HEK293 (cell line): ENCODE measurements around the gene F10.
A peak's percentile ranks its signal among the peaks of the same experiment; 100 is the strongest.

Experiments used
- CTCF ChIA-PET: fragments of 350-600 bp; formaldehyde crosslinking; extraction: SDS; loops from one replicate; lab custom pipeline; 2021; ENCODE audit warnings: antibody characterized with exemption; lab: Yijun Ruan, JAX
- POLR2A ChIA-PET: fragments of 300-600 bp; formaldehyde crosslinking; extraction: SDS; loops from one replicate; lab custom pipeline; 2020; ENCODE audit warnings: antibody characterized with exemption, inconsistent platforms; lab: Yijun Ruan, JAX
- H3K27ac ChIP-seq: fragments of 200-500 bp; sonication (Bioruptor generic); 2 replicates; pipeline ENCODE4 v1.5.1; 2014; ENCODE audit warnings: low read depth, low read length, control low read depth, inconsistent platforms; ENCODE audit errors: extremely low read depth
- H3K36me3 ChIP-seq, 2 experiments: fragments of 200-500 bp in 1 of 2; sonication (Bioruptor generic) in 1 of 2; 1 replicate in 1 of 2; 2 replicates in 1 of 2; pipeline ENCODE4 v1.5.1; 2014 to 2017; ENCODE audit warnings: inconsistent platforms in 2 of 2, low read length in 2 of 2; ENCODE audit not compliant: control insufficient read depth in 2 of 2, insufficient read depth in 1 of 2
- H3K4me1 ChIP-seq: fragments of 200-500 bp; sonication (Bioruptor generic); 2 replicates; pipeline ENCODE4 v1.5.1; 2014; ENCODE audit warnings: mild to moderate bottlenecking, low read length, inconsistent platforms; ENCODE audit not compliant: control insufficient read depth, insufficient read depth
- H3K4me3 ChIP-seq: 2 replicates; pipeline ENCODE4 v1.5.1; 2011; ENCODE audit warnings: low read depth, mild to moderate bottlenecking, control low read depth, low read length, moderate library complexity
- H3K9me3 ChIP-seq: fragments of 200-500 bp; sonication (Bioruptor generic); 2 replicates; pipeline ENCODE4 v1.5.1; 2014; ENCODE audit warnings: low read depth, low read length, inconsistent platforms; ENCODE audit not compliant: control insufficient read depth, insufficient read depth
- FEZF1 ChIP-seq: fragments of 450-650 bp; formaldehyde crosslinking; IDR thresholded peaks from 2 replicates; pipeline ENCODE4 v1.5.1; 2016; ENCODE audit warnings: missing biosample characterization, missing genetic modification characterization
- KLF7 ChIP-seq: fragments of 450-650 bp; formaldehyde crosslinking; IDR thresholded peaks from 2 replicates; pipeline ENCODE4 v1.5.1; 2016; ENCODE audit warnings: missing biosample characterization, missing genetic modification characterization, borderline replicate concordance
- PRDM10 ChIP-seq: fragments of 450-650 bp; formaldehyde crosslinking; IDR thresholded peaks from 2 replicates; pipeline ENCODE4 v1.5.1; 2016; ENCODE audit warnings: missing biosample characterization, missing genetic modification characterization
- ZBTB11 ChIP-seq: fragments of 450-650 bp; formaldehyde crosslinking; conservative IDR thresholded peaks from 2 replicates; pipeline ENCODE4 v1.5.1; 2016; ENCODE audit warnings: low read depth, missing biosample characterization, missing genetic modification characterization
- ZBTB17 ChIP-seq: fragments of 450-650 bp; formaldehyde crosslinking; IDR thresholded peaks from 2 replicates; pipeline ENCODE4 v1.5.1; 2016; ENCODE audit warnings: missing biosample characterization, missing genetic modification characterization
- ZEB2 ChIP-seq: fragments of 450-650 bp; formaldehyde crosslinking; IDR thresholded peaks from 2 replicates; pipeline ENCODE4 v1.5.1; 2016; ENCODE audit warnings: missing biosample characterization, missing genetic modification characterization
- ZNF148 ChIP-seq: fragments of 450-650 bp; formaldehyde crosslinking; IDR thresholded peaks from 2 replicates; pipeline ENCODE4 v1.5.0; 2017; ENCODE audit warnings: missing biosample characterization, missing genetic modification characterization, borderline replicate concordance
- ZNF280C ChIP-seq: fragments of 450-650 bp; formaldehyde crosslinking; IDR thresholded peaks from 2 replicates; pipeline ENCODE4 v1.5.1; 2016; ENCODE audit warnings: missing biosample characterization, missing genetic modification characterization
- ZNF350 ChIP-seq: fragments of 450-650 bp; formaldehyde crosslinking; IDR thresholded peaks from 2 replicates; pipeline ENCODE4 v1.5.0; 2017; ENCODE audit warnings: missing biosample characterization, mild to moderate bottlenecking, missing genetic modification characterization
- ZNF394 ChIP-seq: fragments of 450-650 bp; formaldehyde crosslinking; IDR thresholded peaks from 2 replicates; pipeline ENCODE4 v1.5.1; 2016; ENCODE audit warnings: missing biosample characterization, missing genetic modification characterization, mild to moderate bottlenecking, moderate library complexity, borderline replicate concordance
- ZNF629 ChIP-seq: fragments of 450-650 bp; formaldehyde crosslinking; IDR thresholded peaks from 2 replicates; pipeline ENCODE4 v1.5.1; 2017; ENCODE audit warnings: missing biosample characterization, missing genetic modification characterization
- ZNF654 ChIP-seq: fragments of 450-650 bp; formaldehyde crosslinking; IDR thresholded peaks from 2 replicates; pipeline ENCODE4 v1.5.1; 2016; ENCODE audit warnings: low read depth, missing biosample characterization, missing genetic modification characterization
- TF ChIP-seq, protein P1 (sequence below): fragments of 450-650 bp; formaldehyde crosslinking; IDR thresholded peaks from 2 replicates; pipeline ENCODE4 v1.5.1; 2016; ENCODE audit warnings: missing biosample characterization, missing genetic modification characterization
- TF ChIP-seq, protein P2 (sequence below): fragments of 450-650 bp; formaldehyde crosslinking; IDR thresholded peaks from 2 replicates; pipeline ENCODE4 v1.5.1; 2017; ENCODE audit warnings: missing biosample characterization, missing genetic modification characterization
- TF ChIP-seq, protein P3 (sequence below): fragments of 450-650 bp; formaldehyde crosslinking; IDR thresholded peaks from 2 replicates; pipeline ENCODE4 v1.5.1; 2017; ENCODE audit warnings: missing biosample characterization, missing genetic modification characterization

F10 gene

GRCh38 chr13:113118261-113119021 lies 4.2 kb upstream of the F10 start:
- Histone ChIP-seq H3K9me3 (no peaks in the 10 kb centered on the region), H3K27ac (no peak overlapping the region), H3K4me1 (no peaks in the 10 kb centered on the region), H3K36me3 (no peaks in the 10 kb centered on the region), H3K4me3 (no peak overlapping the region)
- TF ChIP-seq, protein P1, sequence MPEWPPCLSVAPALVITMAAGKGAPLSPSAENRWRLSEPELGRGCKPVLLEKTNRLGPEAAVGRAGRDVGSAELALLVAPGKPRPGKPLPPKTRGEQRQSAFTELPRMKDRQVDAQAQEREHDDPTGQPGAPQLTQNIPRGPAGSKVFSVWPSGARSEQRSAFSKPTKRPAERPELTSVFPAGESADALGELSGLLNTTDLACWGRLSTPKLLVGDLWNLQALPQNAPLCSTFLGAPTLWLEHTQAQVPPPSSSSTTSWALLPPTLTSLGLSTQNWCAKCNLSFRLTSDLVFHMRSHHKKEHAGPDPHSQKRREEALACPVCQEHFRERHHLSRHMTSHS (tag by site-specific recombination): no peak
- no peak for TF ChIP-seq ZNF654 (tag by site-specific recombination)
- TF ChIP-seq ZBTB11 (tag by site-specific recombination): no peak
- TF ChIP-seq ZNF280C (tag by site-specific recombination): no peak
- TF ChIP-seq ZEB2: no peak
- TF ChIP-seq ZNF394: no peak
- TF ChIP-seq ZBTB17 (tag by site-specific recombination): no peak
- TF ChIP-seq PRDM10 (tag by site-specific recombination): no peak
- POLR2A ChIA-PET: no interaction called here
- CTCF ChIA-PET: no interaction called here

GRCh38 chr13:113119166-113119821 lies 3.3 kb upstream of the F10 start:
- ChIA-PET CTCF (interaction anchor here (0.5 kb wide), 1 partner anchor 84 kb away, joined by 3 read pairs; no protein-coding TSS in a partner anchor), POLR2A (no interaction called here)
- H3K4me3 ChIP-seq: no peak overlapping the region
- TF ChIP-seq KLF7 (tag by site-specific recombination) (no peak), ZNF629 (tag by site-specific recombination) (no peak), FEZF1 (tag by site-specific recombination) (no peak), ZNF148 (tag by site-specific recombination) (no peak), ZNF350 (tag by site-specific recombination) (no peak)
- TF ChIP-seq, protein P2, sequence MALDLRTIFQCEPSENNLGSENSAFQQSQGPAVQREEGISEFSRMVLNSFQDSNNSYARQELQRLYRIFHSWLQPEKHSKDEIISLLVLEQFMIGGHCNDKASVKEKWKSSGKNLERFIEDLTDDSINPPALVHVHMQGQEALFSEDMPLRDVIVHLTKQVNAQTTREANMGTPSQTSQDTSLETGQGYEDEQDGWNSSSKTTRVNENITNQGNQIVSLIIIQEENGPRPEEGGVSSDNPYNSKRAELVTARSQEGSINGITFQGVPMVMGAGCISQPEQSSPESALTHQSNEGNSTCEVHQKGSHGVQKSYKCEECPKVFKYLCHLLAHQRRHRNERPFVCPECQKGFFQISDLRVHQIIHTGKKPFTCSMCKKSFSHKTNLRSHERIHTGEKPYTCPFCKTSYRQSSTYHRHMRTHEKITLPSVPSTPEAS: peak; percentile 98
- TF ChIP-seq, protein P3, sequence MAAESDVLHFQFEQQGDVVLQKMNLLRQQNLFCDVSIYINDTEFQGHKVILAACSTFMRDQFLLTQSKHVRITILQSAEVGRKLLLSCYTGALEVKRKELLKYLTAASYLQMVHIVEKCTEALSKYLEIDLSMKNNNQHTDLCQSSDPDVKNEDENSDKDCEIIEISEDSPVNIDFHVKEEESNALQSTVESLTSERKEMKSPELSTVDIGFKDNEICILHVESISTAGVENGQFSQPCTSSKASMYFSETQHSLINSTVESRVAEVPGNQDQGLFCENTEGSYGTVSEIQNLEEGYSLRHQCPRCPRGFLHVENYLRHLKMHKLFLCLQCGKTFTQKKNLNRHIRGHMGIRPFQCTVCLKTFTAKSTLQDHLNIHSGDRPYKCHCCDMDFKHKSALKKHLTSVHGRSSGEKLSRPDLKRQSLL (tag by site-specific recombination): no peak
- no peaks in the 10 kb centered on the region for H3K9me3 ChIP-seq
- H3K4me1 ChIP-seq: no peaks in the 10 kb centered on the region
- H3K27ac ChIP-seq: no peak overlapping the region
- H3K36me3 ChIP-seq: no peaks in the 10 kb centered on the region
